Right renal pelvis (tissue), 4 donors: ENCODE data around the gene PDE2A. TPM values are rescaled to one million over a fixed set of nuclear protein-coding genes. Genes with fewer than 3 reads are reported as not detected.
"Not testable (repeated sequence)": the region's sequence is repeated elsewhere in the genome, so short reads cannot be mapped to it uniquely, and the experiment has no call there.

Experiments
- DNase-seq, 4 donors: peaks; one replicate each; pipeline ENCODE4 v3.0.0-alpha.2; 2013; ENCODE audit warnings: low read depth in 4 of 4, low spot score in 3 of 4, missing footprints in 1 of 4
- polyA plus RNA-seq, 4 donors: library from polyadenylated mRNA; unstranded; fragments of 120-200 nt; gene quantifications; one replicate each; pipeline ENCODE4 v1.2.1, GENCODE V29; 2013; ENCODE audit not compliant: insufficient read length in 4 of 4

PDE2A gene
- polyA plus RNA-seq, 4 donors, result 15.1 to 16.2 (median 15.9) TPM

DNA sequence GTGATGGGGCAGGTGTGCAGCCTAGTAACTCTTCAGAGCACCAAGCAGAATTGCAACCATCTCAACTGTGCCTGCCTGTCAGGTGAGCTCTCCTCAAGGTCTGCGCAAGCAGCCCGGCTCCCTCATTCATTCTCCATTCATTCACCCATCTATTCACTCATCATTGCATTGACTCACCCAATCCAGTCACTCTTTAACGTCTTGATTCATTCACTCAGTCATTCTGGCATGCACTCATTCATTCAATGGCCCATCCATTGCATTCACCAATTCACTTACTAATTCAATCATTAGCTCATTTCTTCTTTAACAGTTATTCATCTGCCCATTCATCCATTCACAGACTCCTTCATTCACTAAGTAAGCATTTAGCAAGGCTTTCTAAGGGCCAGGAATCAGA, 111.8 kb downstream of the PDE2A start:
- DNase-seq, result no peak

- no peak for DNase-seq
These were observed 112.4 kb downstream of the PDE2A start for GRCh38 chr11:72561856-72562255.

GRCh38 chr11:72560864-72561263, 113.4 kb downstream of the PDE2A start:
- not testable (repeated sequence) for DNase-seq

DNA sequence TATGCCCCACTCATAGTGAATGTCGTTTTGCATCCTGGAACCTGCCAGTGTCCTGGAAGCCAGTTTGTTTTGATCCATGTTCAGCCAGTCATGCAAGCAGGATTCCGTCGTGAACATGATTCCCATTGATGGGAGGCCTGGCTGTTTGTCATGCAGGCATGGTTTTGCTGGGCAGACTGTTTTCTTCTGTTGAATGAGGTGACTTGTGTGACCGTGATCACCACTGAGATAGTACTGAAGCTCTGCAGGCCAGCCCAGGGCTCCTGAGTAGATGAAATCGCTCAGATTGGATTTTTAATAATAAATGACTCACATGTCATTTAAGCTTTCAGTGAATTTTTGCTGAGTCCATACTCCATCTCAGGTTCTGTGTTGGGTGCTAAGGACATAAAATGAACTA, 117.8 kb downstream of the PDE2A start:
- DNase-seq, result no peak

- DNase-seq, result not testable (repeated sequence)
These were observed 119.2 kb downstream of the PDE2A start for GRCh38 chr11:72555014-72555522.

- DNase-seq, result no peak
These were observed 120.5 kb downstream of the PDE2A start for GRCh38 chr11:72553706-72554105.

- no peak for DNase-seq
These were observed 121.8 kb downstream of the PDE2A start for GRCh38 chr11:72552399-72552910.

GRCh38 chr11:72551571-72551970, 122.7 kb downstream of the PDE2A start:
- no peak for DNase-seq

DNA sequence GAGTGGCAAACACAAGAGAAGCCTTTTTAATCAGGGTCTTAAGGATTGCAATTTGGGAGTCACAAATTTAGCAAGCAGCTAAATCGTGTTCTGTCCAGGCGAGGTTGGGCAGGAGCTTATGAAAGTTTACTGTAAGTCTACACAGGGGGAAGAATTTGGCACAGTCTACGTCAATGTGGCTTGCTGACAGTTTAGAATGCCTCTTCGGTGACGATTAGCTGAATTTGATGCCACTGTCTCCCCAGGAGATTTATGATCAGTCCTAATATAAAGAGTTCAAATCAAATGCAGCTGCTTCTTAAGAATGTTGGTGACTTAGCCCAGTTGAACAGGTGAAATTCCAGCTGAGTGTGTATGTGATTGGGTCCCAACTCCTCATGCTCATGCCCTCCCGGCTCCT, 125.8 kb downstream of the PDE2A start:
- DNase-seq, result no peak

DNA sequence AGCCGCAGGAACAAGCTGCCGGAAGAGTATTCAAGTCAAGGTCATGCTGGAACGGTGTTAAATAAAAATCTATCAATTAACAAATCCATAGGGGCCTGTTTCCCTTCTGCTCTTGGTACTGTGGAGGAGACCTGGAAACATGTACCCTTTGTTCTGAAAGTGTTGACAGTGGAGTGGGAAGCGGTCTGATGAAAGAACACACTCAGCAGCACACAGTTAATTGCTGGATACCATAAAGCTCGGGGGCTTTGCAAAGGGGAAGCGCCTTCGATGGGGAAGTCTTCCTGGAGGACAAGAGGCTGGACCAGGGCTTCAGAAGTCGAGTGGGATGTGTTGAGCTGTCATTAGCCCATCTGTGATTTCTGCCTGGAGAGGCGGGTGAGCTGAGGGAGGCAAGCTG, 127.4 kb downstream of the PDE2A start:
- no peak for DNase-seq

DNA sequence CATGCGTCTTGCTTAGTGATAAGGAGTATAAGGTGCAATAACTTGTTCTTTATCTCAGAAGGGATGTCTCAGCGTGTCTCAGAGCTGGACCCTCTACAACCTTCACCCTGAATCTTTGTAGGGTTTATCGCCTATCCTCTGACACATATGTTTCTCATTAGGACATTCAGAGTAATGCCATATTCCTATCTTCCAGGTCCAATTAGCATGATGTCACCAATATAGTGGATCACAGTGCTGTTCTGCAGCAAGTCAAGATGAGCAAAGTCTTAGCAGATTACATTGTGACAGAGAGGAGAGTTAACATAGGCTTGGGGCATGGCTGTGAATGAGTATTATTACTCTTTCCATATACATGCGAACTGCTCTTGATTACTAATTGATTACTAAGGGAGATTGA, 129.6 kb downstream of the PDE2A start:
- no peak for DNase-seq

DNA sequence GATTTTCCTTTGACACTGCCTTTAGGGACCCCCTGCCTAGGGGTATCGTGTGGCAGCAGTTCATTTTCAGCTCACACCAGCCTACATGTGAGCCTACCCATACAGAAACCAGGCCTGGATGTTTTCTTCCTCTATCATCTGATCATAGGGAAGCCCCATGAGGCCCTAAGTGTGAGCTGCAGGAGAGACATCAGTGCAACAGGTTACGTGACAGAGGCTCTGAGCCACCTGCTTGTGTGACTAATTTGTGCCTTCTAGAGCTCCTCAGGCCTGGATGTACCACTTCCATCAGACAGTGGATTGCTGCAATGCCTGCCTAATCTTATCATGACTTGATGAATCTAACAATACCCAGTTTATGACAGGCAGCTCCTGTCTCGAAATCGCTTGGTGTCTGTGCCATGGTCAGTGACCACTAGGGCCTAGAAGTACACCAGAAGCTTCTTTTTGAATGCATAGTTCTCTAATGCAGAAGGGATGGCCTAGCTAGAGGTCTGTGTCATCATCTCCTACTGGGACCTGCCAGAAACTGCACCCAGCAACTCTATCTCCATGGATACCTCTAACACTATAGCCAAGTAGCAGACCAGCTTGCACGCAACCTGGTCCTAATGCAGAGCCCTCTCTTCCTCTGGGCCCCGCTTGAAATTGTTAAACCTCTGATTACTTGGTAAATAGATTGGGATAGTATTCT, 130.2 kb downstream of the PDE2A start:
- no peak for DNase-seq

- DNase-seq, result no peak
These were observed 132.8 kb downstream of the PDE2A start for GRCh38 chr11:72541257-72541974.

DNA sequence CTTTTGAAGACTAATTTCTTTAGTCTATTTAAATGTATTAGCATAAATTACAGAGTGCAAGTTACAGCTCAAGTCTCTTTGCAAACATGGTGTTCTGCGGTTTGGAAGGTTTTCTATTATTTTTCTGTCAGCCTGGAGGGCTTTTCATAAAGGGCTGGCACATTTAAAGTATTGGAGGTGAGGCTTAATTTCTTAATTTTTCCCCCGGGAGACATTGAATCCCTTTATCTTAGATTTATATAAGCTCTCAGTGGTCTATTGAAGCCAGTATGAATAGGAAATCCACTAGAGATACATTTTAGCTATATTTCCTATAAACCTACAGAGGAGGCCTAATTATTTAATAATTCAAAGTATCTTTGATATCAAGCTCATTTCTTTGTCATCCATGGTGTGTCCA, 137.2 kb downstream of the PDE2A start:
- DNase-seq, result no peak

GRCh38 chr11:72535194-72535547, 139.1 kb downstream of the PDE2A start:
- DNase-seq, result no peak

DNA sequence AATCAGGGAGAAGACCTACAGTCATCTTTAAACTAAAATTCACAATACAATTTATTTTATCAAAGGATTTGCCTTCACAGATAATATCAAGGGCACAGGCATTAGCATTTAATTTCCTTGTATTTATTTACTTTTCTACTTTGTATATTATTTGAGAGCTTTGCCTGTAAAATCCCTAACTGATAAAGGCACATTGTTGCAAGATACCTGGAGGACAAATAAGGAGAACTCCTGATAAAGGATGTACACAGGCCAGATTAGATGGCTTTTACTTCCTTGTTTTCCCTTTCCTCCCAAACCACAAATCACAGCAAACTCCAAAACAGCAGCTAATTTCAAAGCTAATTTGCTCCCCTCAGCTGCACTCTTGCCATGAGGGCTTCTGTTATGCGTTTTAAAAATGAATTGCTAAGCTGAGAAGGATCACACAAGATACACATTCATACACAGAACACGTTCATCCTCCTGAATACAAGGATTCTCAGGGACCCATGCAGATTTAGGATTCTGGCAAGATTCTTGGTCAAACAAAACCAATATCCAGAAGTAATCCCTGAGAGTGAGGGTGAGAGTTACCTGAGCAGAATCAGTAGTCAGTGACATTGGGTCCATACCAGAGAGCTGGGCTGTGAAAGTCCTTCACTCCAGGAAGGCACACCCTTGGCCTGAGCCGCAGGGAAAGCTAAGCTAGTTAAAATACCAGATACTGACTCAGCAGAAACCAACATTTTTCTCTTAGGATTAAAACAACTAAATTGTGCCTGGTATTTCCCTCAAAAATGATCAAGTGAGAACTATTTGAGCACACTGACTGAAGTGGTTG, 139.6 kb downstream of the PDE2A start:
- DNase-seq, result no peak

- DNase-seq, result no peak
These were observed 145.2 kb downstream of the PDE2A start for GRCh38 chr11:72529068-72529467.

DNA sequence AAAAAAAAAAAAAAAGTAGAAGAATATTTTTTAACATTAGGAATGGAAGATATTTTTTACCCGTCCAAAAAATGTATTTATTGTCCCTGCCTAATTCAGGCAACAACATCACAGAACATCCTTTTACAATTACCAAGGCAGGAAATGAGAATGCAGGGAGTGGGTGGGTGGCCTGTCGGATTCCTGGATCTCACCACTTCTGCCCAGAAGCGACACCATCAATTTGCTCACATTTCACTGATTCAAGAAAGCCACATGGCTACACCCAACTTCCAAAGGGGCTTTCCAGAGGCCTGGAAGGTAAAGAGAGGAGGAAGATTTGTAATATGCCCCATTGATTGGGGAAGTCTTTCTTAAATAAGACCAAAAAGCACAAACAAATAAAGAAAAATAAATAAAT, 146.1 kb downstream of the PDE2A start:
- DNase-seq, result no peak
